ENCODE data around the gene LGMN.

GRCh38 chr14:92728759-92729364 lies 19.6 kb downstream of the LGMN start:
- TF ChIP-seq CTCF (IDR thresholded peaks at IDR 0.05; ENCODE audit: borderline replicate concordance, extremely low read depth, low read length, poor library complexity, severe bottlenecking), result no peak
- no peak for TF ChIP-seq EZH2 (IDR thresholded peaks at IDR 0.05; ENCODE audit: borderline replicate concordance, low read depth, low read length, severe bottlenecking)

All from DND-41 (cell line).